ENCODE results near the gene TMEM240.
A peak's percentile ranks its signal among the peaks of the same experiment; 100 is the strongest.

Gene TMEM240

GRCh38 chr1:1540090-1540817 lies at the start of gene TMEM240:
TSS of gene TMEM240 (minus strand) at chr1:1540624. CDS start at chr1:1540346, 278 bp downstream.
- Histone ChIP-seq H3K27me3 (ENCODE audit: control insufficient read depth, insufficient read depth, low read length) (no peaks in the 10 kb centered on the region), H3K4me1 (no peaks in the 10 kb centered on the region), H3K9me3 (ENCODE audit: control insufficient read depth, low read length) (no peaks in the 10 kb centered on the region), H3K27ac (no peak within 1 kb of the TSS), H3K36me3 (ENCODE audit: control insufficient read depth, insufficient read depth, low read length) (no peaks in the 10 kb centered on the region), H3K4me3 (ENCODE audit: low read depth, low read length) (peak within 1 kb of the TSS; percentile 44), H3K79me2 (no peaks in the 10 kb centered on the region), H3K9ac (no peak within 1 kb of the TSS), H3K4me2 (ENCODE audit: low read length) (peak within 1 kb of the TSS; percentile 87), H2AFZ (peak within 1 kb of the TSS; percentile 22)
- TF ChIP-seq, protein P1, sequence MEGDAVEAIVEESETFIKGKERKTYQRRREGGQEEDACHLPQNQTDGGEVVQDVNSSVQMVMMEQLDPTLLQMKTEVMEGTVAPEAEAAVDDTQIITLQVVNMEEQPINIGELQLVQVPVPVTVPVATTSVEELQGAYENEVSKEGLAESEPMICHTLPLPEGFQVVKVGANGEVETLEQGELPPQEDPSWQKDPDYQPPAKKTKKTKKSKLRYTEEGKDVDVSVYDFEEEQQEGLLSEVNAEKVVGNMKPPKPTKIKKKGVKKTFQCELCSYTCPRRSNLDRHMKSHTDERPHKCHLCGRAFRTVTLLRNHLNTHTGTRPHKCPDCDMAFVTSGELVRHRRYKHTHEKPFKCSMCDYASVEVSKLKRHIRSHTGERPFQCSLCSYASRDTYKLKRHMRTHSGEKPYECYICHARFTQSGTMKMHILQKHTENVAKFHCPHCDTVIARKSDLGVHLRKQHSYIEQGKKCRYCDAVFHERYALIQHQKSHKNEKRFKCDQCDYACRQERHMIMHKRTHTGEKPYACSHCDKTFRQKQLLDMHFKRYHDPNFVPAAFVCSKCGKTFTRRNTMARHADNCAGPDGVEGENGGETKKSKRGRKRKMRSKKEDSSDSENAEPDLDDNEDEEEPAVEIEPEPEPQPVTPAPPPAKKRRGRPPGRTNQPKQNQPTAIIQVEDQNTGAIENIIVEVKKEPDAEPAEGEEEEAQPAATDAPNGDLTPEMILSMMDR (IDR thresholded peaks at IDR 0.05), result no peak

DNA sequence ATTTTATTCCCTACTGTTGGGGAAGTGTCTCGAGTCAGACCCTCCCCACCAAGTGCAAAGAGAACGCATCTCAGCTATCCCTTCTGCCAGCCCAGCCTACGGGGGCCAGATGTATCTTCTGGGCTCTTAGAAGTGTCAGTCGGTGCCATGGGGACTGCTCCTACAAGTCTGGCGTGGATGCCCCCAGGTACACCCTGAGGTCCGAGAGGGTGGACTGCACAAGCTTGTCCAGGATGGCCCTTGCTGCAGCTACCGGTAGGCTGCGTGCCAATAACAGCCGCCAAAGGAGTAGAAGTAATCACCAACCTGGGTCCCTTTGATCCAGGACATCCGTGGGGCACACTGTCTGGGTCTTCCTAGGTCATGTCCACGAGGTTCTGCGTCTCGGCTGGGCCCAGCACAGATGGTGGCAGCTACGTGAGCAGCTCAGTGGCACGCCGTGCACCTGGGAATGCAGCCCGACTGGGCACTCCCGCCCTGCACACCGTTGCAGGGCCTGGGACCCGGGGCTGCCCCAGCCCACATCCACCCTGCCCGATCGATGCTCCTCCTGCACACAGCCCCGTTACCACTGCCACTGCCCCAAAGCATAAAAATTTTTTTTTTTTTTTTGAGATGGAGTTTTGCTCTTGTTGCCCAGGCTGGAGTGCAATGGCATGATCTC lies 43.1 kb upstream of the TMEM240 start:
- no peaks in the 10 kb centered on the region for H3K27me3 ChIP-seq (ENCODE audit: control insufficient read depth, insufficient read depth, low read length)

GRCh38 chr1:1582585-1583346 lies 42.3 kb upstream of the TMEM240 start:
- Histone ChIP-seq H3K36me3 (ENCODE audit: control insufficient read depth, insufficient read depth, low read length) (no peaks in the 10 kb centered on the region), H3K9me3 (ENCODE audit: control insufficient read depth, low read length) (no peaks in the 10 kb centered on the region), H3K79me2 (no peaks in the 10 kb centered on the region), H3K27me3 (ENCODE audit: control insufficient read depth, insufficient read depth, low read length) (no peaks in the 10 kb centered on the region), H3K4me3 (ENCODE audit: low read depth, low read length) (no peak overlapping the region), H3K4me1 (no peaks in the 10 kb centered on the region), H3K9ac (no peak overlapping the region), H2AFZ (no peak overlapping the region), H3K27ac (no peak overlapping the region), H3K4me2 (ENCODE audit: low read length) (no peak overlapping the region)
- TF ChIP-seq, protein P1 (IDR thresholded peaks at IDR 0.05), result no peak

More for the DNA sequence above, 43.1 kb upstream of the TMEM240 start:
- Histone ChIP-seq H3K27ac (no peak overlapping the region), H3K9ac (no peak overlapping the region), H2AFZ (no peak overlapping the region), H3K4me1 (no peaks in the 10 kb centered on the region), H3K4me2 (ENCODE audit: low read length) (no peak overlapping the region), H3K9me3 (ENCODE audit: control insufficient read depth, low read length) (no peaks in the 10 kb centered on the region), H3K79me2 (no peaks in the 10 kb centered on the region), H3K36me3 (ENCODE audit: control insufficient read depth, insufficient read depth, low read length) (no peaks in the 10 kb centered on the region), H3K4me3 (ENCODE audit: low read depth, low read length) (no peak overlapping the region)
- TF ChIP-seq, protein P1 (IDR thresholded peaks at IDR 0.05), result no peak

GRCh38 chr1:1578371-1578940 lies 38.0 kb upstream of the TMEM240 start:
- H3K79me2 ChIP-seq, result peaks cover 3% of the 10 kb centered on the region
- no peaks in the 10 kb centered on the region for H3K27me3 ChIP-seq (ENCODE audit: control insufficient read depth, insufficient read depth, low read length)
- TF ChIP-seq, protein P1 (IDR thresholded peaks at IDR 0.05), result no peak
- H2AFZ ChIP-seq, result no peak overlapping the region
- H3K36me3 ChIP-seq (ENCODE audit: control insufficient read depth, insufficient read depth, low read length), result no peaks in the 10 kb centered on the region
- no peak overlapping the region for H3K4me3 ChIP-seq (ENCODE audit: low read depth, low read length)
- no peaks in the 10 kb centered on the region for H3K4me1 ChIP-seq
- H3K9me3 ChIP-seq (ENCODE audit: control insufficient read depth, low read length), result no peaks in the 10 kb centered on the region
- H3K9ac ChIP-seq, result no peak overlapping the region
- H3K27ac ChIP-seq, result no peak overlapping the region
- no peak overlapping the region for H3K4me2 ChIP-seq (ENCODE audit: low read length)

All from parathyroid adenoma (tissue), 2 donors.